GM12865 (cell line): ENCODE data around the gene CLDN22.

Experiments used
- DNase-seq: peaks from one replicate; pipeline ENCODE4 v3.0.0; 2010; ENCODE audit warnings: low read depth
- H3K4me3 ChIP-seq: 2 replicates; pipeline ENCODE4 v1.5.1; 2011; ENCODE audit warnings: mild to moderate bottlenecking, low read depth, low read length, control low read depth
- CTCF ChIP-seq: IDR thresholded peaks from 2 replicates; pipeline ENCODE4 v1.5.1; 2011; ENCODE audit warnings: low read length, control low read depth, low read depth, inconsistent platforms; ENCODE audit not compliant: insufficient read depth; ENCODE audit errors: missing control alignments

Gene CLDN22

GRCh38 chr4:183353557-183353956 is 33.5 kb upstream of the CLDN22 start:
- DNase-seq: no peak
- no peak for TF ChIP-seq CTCF
- H3K4me3 ChIP-seq: no peak overlapping the region

GRCh38 chr4:183352546-183352945 is 32.5 kb upstream of the CLDN22 start:
- no peak for TF ChIP-seq CTCF
- no peak for DNase-seq
- no peak overlapping the region for H3K4me3 ChIP-seq

DNA sequence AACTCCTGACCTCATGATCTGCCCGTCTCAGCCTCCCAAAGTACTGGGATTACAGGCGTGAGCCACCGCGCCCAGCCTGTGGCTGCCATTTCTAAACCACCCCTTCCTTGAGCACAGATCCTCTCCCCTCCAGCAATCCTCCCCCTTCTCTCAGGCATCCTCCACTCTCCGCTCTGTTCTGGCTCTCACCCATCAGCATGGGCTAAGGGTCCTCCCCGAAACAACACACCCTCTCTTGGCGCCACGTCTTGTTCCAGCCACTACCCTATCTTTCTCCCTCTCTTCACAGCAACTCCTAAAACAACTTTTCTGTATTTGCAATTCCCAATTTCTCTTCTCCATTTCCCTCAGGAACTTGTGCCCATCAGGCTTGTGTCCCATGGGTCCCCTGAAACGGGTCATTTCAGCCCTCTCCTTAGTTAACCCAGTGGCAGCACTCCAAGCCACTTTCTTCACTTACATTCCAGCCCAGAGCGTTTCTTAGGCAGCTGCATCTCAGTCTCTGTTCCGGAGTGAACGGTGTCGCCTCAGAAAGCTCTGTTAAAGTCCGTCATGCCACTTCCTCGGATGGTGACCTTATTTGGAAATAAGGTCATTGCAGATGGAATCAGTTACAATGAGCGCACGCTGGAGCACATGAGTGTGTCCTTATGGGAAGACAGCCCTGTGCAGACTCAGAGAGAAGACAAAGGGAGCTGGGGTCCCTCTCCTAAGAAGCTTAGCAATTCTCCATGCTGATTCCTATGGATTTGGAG is 30.4 kb upstream of the CLDN22 start:
- no peak for TF ChIP-seq CTCF
- no peak for DNase-seq
- no peak overlapping the region for H3K4me3 ChIP-seq

DNA sequence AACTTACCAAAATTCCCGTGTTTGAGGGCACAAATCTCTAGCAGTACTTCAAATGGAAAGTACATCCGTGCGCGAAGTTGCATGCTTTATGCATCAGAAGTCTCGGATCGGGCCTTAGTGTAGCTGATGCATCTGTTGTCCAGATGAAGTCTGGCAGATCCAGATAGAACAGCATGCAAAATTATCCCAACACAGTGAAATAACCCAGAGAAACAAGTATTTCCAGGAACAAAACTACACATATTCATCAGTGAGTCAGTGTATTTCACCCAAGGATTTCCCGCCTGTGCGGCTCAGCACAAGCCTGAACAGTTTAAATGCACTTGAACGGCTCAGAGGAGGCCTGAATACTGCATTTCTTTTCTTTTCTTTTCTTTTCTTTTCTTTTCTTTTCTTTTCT is 29.6 kb upstream of the CLDN22 start:
- no peak for DNase-seq
- no peak for TF ChIP-seq CTCF
- H3K4me3 ChIP-seq: no peak overlapping the region

DNA sequence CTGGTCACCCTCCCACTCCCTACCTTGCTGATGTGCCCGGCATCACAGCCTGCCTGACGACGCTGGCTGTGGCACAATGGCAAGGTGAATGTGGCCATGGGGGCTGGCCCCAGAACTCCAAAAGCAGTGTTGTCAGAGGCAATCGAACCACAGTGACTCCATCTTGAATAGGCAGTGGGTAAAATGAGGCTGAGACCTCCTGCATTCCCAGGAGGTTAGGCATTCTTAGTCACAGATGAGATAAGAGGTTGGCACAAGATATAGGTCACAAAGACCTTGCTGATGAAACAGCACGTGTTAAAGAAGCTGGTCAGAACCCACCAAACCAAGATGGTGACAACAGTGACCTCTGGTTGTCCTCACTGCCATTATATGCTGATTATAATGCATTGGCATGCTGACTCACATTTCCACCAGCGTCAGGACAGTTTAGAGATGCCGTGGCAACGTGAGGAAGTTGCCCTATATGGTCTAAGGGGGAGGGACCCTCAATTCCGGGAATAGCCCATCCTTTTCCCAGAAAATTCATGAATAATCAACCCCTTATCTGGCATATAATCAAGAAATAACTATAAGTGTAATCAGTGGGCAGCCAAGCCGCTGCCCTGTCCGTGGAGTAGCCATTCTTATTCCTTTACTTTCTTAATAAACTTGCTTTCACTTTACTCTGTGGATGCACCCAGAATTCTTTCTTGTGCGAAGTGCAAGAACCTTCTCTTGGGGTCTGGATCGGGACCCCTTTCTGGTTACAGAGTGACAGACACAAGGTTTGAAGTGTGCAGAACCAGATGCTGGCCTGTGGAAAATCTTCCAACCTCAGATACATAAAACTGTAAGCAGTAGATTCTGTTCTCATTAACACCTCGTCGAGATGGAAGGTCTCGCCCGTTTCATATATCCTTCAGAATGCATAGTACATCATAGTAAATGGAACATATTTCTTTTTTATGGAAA is 28.9 kb upstream of the CLDN22 start:
- DNase-seq: no peak
- no peak for TF ChIP-seq CTCF
- no peak overlapping the region for H3K4me3 ChIP-seq

DNA sequence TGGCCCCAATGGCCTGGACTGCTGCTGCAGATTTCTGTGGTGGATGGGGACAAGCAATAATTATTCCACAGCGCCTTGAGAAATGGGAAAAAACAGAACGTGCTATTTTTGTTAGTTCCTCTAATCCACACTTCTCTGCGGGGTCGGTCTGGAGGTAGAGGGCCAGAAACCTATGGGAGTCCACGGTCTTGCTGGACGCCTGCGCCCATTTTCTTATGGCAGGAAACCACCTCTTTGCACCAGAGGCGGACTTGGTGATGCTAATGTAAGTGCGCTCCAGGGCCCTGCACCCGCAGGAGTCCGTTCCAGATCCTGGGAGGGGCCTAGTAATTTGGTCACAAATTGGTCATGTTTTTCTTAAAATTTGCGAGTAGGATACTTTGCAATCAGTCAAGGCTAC is 28.1 kb upstream of the CLDN22 start:
- H3K4me3 ChIP-seq: no peak overlapping the region
- no peak for DNase-seq
- no peak for TF ChIP-seq CTCF
